Psoas muscle (tissue), 8 donors: ENCODE data around the gene DMXL1. TPM values are rescaled to one million over a fixed set of nuclear protein-coding genes. Genes with fewer than 3 reads are reported as not detected.

ENCODE experiments used
- ATAC-seq, 4 donors: fragments of 200-7000 bp; cut with Tn5 transposase; one replicate each; pipeline ENCODE4 v1.9.1; 2020; ENCODE audit warnings: moderate library complexity in 3 of 4, mild to moderate bottlenecking in 2 of 4
- DNase-seq, 2 donors: peaks; one replicate each; pipeline ENCODE4 v3.0.0-alpha.2; 2020
- H3K27ac ChIP-seq: fragments of 200-600 bp; one replicate; pipeline ENCODE4 v1.8.0; 2022
- H3K27me3 ChIP-seq, 3 donors: fragments of 200-600 bp in 1 of 3; one replicate each; pipeline versions ENCODE4 v1.6.1 to v1.8.0; 2013 to 2022; ENCODE audit warnings: low read length in 2 of 3, mild to moderate bottlenecking in 2 of 3, moderate library complexity in 1 of 3; ENCODE audit not compliant: insufficient read depth in 3 of 3
- H3K36me3 ChIP-seq, 2 donors: fragments of 200-600 bp in 1 of 2; one replicate each; pipeline versions ENCODE4 v1.6.1 to v1.8.0; 2013 to 2022; ENCODE audit warnings: low read depth in 1 of 2, mild to moderate bottlenecking in 1 of 2, moderate library complexity in 1 of 2; ENCODE audit not compliant: insufficient read depth in 1 of 2
- H3K4me1 ChIP-seq: fragments of 200-600 bp; one replicate; pipeline ENCODE4 v1.8.0; 2022
- H3K4me3 ChIP-seq: fragments of 200-600 bp; one replicate; pipeline ENCODE4 v1.8.0; 2022; ENCODE audit warnings: mild to moderate bottlenecking
- H3K9me3 ChIP-seq: fragments of 200-600 bp; one replicate; pipeline ENCODE4 v1.8.0; 2022
- WGBS, 3 donors: extraction: QIAGEN DNeasy Blood & Tissue Kit; methylation state at CpG; one replicate each; pipeline versions ENCODE4 v1.1.6 to v1.1.7; 2013; 5-methylcytosine and 5-hydroxymethylcytosine counted together
- intact Hi-C, 2 donors: fragments of 100-400 bp; cut with DNase I; formaldehyde crosslinking; loops; one replicate each; pipeline versions ENCODE4 v1.11.0 to v1.14.2; 2022
- polyA plus RNA-seq, 3 donors: library from polyadenylated mRNA; stranded (reverse); fragments of 200-250 nt; gene quantifications; one replicate each; pipeline ENCODE4 v1.2.3, GENCODE V29; 2013
- total RNA-seq, 4 donors: library from RNA; stranded (reverse); fragmentation: NEBNext Ultra II Directional in 2 of 4; extraction: Animal tissue kit (Norgen Biotek cat#: 25700) in 2 of 4; gene quantifications; one replicate each; pipeline versions ENCODE4 v1.2.1 to v1.2.4, GENCODE V29; 2021 to 2023
- TF ChIP-seq, protein P1 (sequence below): fragments of 200-600 bp; IDR thresholded peaks from one replicate; pipeline ENCODE4 v1.8.0; 2022; ENCODE audit warnings: antibody characterized with exemption
- donor health status: healthy with polysubstance abuse.
- donor health status: DM: no; HTN: no; CAD: no; lungs with moderate emphysema.
- donor health status: Bipolar disorder and iron deficiency.
- donor health status: healthy.
- donor health status: DM: yes; HTN: yes; CAD: no.
- donor health status: DM: no; HTN: no; CAD: no.
- donor health status: DM: no; HTN: no; CAD: no.
- donor health status: DM: yes; HTN: yes; CAD: no.

DMXL1 gene
- total and polyA plus RNA-seq, 7 donors: 5.1 to 21.7 (median 15.7) TPM

GRCh38 chr5:119153629-119154028, 82.7 kb downstream of the DMXL1 start:
- no peaks in the 10 kb centered on the region for H3K4me1 ChIP-seq
- H3K9me3 ChIP-seq: no peaks in the 10 kb centered on the region
- TF ChIP-seq, protein P1, sequence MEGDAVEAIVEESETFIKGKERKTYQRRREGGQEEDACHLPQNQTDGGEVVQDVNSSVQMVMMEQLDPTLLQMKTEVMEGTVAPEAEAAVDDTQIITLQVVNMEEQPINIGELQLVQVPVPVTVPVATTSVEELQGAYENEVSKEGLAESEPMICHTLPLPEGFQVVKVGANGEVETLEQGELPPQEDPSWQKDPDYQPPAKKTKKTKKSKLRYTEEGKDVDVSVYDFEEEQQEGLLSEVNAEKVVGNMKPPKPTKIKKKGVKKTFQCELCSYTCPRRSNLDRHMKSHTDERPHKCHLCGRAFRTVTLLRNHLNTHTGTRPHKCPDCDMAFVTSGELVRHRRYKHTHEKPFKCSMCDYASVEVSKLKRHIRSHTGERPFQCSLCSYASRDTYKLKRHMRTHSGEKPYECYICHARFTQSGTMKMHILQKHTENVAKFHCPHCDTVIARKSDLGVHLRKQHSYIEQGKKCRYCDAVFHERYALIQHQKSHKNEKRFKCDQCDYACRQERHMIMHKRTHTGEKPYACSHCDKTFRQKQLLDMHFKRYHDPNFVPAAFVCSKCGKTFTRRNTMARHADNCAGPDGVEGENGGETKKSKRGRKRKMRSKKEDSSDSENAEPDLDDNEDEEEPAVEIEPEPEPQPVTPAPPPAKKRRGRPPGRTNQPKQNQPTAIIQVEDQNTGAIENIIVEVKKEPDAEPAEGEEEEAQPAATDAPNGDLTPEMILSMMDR: no peak
- no peak overlapping the region for H3K4me3 ChIP-seq
- no peaks in the 10 kb centered on the region for H3K27me3 ChIP-seq
- 94 to 97% (median 95%) methylated on average over 4 of the region's 4 CpGs for WGBS, 3 donors
- ATAC-seq: no peak
- no peak overlapping the region for H3K27ac ChIP-seq
- no peak for DNase-seq
- intact Hi-C loops: no loop called here
- H3K36me3 ChIP-seq: peaks cover 10 to 56% of the 10 kb centered on the region in 2 donors

GRCh38 chr5:119158144-119158543, 87.3 kb downstream of the DMXL1 start:
- no peaks in the 10 kb centered on the region for H3K27me3 ChIP-seq
- TF ChIP-seq, protein P1: no peak
- H3K36me3 ChIP-seq: peaks cover 9 to 20% of the 10 kb centered on the region in 2 donors
- ATAC-seq (no peak), DNase-seq (no peak)
- H3K27ac ChIP-seq: no peak overlapping the region
- H3K4me1 ChIP-seq: no peaks in the 10 kb centered on the region
- intact Hi-C loops: no loop called here
- WGBS, 3 donors: 95 to 100% (median 97%) methylated on average over 2 of the region's 2 CpGs
- no peaks in the 10 kb centered on the region for H3K9me3 ChIP-seq
- no peak overlapping the region for H3K4me3 ChIP-seq

GRCh38 chr5:119161430-119161829, 90.5 kb downstream of the DMXL1 start:
- no peak overlapping the region for H3K27ac ChIP-seq
- no peaks in the 10 kb centered on the region for H3K9me3 ChIP-seq
- no peaks in the 10 kb centered on the region for H3K27me3 ChIP-seq
- no peaks in the 10 kb centered on the region for H3K4me1 ChIP-seq
- WGBS, 3 donors: 92 to 98% (median 97%) methylated on average over 4 of the region's 4 CpGs
- intact Hi-C loops: no loop called here
- peaks cover 3 to 28% of the 10 kb centered on the region in 2 donors for H3K36me3 ChIP-seq
- TF ChIP-seq, protein P1: no peak
- ATAC-seq: no peak
- no peak for DNase-seq
- H3K4me3 ChIP-seq: no peak overlapping the region

DNA sequence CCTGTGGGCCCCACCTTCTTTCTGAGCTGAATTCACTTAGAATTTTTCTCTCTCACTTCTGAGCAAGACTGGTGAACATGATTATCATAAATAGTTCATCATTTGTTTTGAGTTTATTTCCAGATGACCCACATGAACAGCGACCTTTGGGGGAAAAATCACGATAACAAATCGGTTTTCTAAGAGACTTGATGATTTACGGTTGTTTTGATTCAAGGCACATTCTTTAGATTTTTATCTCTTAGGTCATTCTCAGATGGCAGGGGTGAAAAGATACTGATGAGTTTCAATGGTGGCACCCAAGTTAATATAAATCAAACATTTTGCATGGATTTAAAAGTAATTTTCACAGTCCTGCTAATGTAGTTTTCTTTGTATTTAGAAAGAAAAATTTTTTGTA, 95.1 kb downstream of the DMXL1 start:
- Histone ChIP-seq H3K9me3 (no peaks in the 10 kb centered on the region), H3K4me1 (no peaks in the 10 kb centered on the region), H3K27me3 (no peaks in the 10 kb centered on the region), H3K27ac (no peak overlapping the region), H3K4me3 (no peak overlapping the region), H3K36me3 (peaks cover 0 to 44% of the 10 kb centered on the region in 2 donors)
- 45 to 60% (median 52%) methylated on average over 4 of the region's 4 CpGs for WGBS, 3 donors
- DNase-seq (no peak), ATAC-seq (no peak)
- intact Hi-C loops: no loop called here
- TF ChIP-seq, protein P1: no peak

- intact Hi-C loops: no loop called here
- DNase-seq: no peak
- TF ChIP-seq, protein P1: no peak
- 89 to 100% (median 93%) methylated on average over 1 of the region's 1 CpG for WGBS, 3 donors
- H3K27me3 ChIP-seq: no peaks in the 10 kb centered on the region
- H3K27ac ChIP-seq: no peak overlapping the region
- no peak overlapping the region for H3K4me3 ChIP-seq
- H3K9me3 ChIP-seq: no peaks in the 10 kb centered on the region
- peaks cover 0 to 50% of the 10 kb centered on the region in 2 donors for H3K36me3 ChIP-seq
- H3K4me1 ChIP-seq: no peaks in the 10 kb centered on the region
- ATAC-seq: no peak
Measured at GRCh38 chr5:119168401-119168800, 97.5 kb downstream of the DMXL1 start.
